ENCODE measurements around the gene DYNLRB2.

The DYNLRB2 gene

DNA sequence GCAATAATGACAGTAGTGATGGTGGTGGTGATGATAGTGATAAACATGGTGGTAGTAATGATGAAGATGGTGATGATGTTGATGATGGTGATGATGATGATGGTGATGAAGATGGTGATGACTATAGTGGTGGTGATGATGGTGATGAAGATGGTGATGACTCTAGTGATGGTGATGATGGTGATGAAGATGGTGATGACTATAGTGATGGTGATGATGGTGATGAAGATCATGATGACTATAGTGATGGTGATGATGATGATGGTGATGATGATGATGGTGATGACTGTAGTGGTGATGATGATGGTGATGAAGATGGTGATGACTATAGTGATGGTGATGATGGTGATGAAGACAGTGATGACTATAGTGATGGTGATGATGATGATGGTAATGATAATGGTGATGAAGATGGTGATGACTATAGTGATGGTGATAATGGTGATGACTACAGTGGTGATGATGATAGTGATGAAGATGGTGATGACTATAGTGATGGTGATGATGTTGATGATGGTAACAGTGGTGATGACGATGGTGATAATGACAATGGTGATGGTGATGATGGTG lies 35.6 kb downstream of the DYNLRB2 start:
- H3K27ac Mint-ChIP-seq: no peak overlapping the region
- DNase-seq (no peak), ATAC-seq (no peak)
- no peaks in the 10 kb centered on the region for H3K27me3 Mint-ChIP-seq
- peaks cover 5 to 7% of the 10 kb centered on the region in 2 donors for H3K9me3 Mint-ChIP-seq
- H3K4me3 Mint-ChIP-seq: no peak overlapping the region
- H3K4me1 Mint-ChIP-seq: peaks cover 27% of the 10 kb centered on the region

DNA sequence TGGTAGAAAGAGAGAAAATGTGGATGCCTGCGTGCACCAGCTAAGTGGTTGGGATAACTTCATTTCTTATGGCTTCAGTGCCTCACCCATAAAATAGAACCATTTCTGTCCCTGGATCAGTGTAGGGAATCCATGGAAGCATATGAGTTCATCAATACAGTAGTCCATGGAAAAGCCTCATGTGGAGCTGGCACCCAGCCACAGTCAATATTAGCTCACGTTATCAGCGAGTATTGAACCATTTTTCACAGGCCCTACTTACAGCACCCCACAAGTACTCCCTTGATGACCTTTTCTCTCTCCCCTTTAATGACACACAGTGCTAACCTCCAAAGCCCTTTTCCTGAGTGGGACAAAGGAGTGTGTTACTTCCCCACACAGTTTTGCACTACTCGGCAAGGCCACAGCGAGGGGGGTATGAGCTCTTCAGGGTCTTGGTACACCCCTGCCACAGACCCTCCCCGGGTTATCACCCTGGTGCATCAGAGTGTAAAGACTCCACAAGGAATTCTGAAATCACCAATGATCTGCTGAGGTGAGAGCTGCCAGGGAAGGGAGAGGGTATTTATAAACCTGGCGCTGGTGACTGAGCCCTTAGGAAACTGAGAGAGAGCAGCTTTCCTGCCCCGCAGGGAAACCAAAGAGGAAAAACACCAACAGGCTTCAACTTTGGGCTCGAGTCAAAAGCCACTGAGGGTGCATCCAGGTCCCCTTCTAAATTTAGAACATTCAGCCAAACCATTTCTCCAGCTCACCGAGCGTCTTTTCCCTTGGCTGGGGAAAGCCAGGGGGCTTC lies 36.9 kb downstream of the DYNLRB2 start:
- Mint-ChIP-seq H3K27ac (no peak overlapping the region), H3K9me3 (peaks cover 0 to 4% of the 10 kb centered on the region in 2 donors), H3K27me3 (no peaks in the 10 kb centered on the region), H3K4me1 (peaks cover 30% of the 10 kb centered on the region), H3K4me3 (no peak overlapping the region)
- DNase-seq (no peak), ATAC-seq (no peak)

DNA sequence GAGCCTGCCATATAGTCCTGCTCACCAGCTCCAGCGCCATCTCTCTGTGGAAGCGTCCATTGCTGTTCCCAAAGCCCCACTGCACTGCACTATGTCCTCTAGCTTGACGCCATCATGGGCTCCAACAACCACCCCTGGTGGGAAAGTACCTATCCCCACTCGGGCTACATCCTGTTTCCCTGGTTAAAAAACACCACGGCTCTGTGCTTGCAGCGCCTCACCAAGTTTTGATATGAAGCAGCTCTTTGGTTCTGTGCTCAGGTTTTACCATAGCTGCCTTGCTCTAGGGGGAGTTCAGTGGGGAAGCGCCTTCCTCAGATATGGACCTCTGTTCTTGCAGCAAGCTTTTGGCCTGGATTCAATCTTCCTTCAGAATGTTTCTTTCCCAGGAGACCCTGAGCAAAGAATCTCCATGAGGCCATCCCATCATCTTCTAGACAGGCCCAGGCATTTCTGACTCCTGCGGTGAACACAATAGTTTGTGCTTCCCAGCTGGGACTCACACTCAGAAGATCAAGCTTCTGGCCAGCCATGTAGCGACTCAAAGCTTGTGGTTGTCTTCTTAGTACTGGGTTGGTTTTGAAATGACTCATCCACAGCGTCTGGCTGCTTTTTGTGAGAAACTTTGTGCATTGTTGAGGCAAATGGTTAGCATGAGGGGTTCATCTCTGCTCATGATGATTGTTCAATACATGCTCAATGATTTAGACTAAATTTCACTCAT lies 39.5 kb downstream of the DYNLRB2 start:
- ATAC-seq: peak; percentile 92
- H3K27me3 Mint-ChIP-seq: no peaks in the 10 kb centered on the region
- DNase-seq: peak; percentile 82 to 88
- peak overlapping the region; percentile 98 for H3K27ac Mint-ChIP-seq
- H3K9me3 Mint-ChIP-seq: peaks cover 0 to 8% of the 10 kb centered on the region in 2 donors
- peak overlapping the region; percentile 76 to 85 for H3K4me3 Mint-ChIP-seq
- H3K4me1 Mint-ChIP-seq: peaks cover 52% of the 10 kb centered on the region

DNA sequence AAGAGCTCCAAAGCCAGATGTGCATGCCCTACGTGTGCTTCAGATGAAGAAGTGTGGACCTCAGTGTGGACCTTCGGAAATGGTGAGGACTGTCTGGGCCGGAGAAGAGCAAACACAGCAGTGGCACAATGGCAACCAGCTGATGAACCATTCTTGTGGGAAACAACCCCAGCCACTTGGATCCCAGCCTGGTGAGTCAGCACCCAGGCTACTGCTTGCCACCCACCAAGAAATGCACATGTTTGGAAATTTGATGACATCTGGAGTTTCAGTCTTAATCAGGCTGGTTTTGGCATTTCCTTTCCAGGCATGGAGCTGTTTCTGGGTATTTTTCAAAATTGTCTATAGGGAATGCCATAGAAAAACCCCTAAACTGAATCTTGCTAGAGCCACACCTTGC lies 42.7 kb downstream of the DYNLRB2 start:
- Mint-ChIP-seq H3K27me3 (no peaks in the 10 kb centered on the region), H3K27ac (no peak overlapping the region), H3K4me1 (peaks cover 66% of the 10 kb centered on the region), H3K9me3 (peaks cover 10 to 13% of the 10 kb centered on the region in 2 donors), H3K4me3 (peak overlapping the region in 1 of 2 donors; percentile 36)
- ATAC-seq: peak; percentile 10
- DNase-seq: peak in 1 of 2 donors; percentile 69

DNA sequence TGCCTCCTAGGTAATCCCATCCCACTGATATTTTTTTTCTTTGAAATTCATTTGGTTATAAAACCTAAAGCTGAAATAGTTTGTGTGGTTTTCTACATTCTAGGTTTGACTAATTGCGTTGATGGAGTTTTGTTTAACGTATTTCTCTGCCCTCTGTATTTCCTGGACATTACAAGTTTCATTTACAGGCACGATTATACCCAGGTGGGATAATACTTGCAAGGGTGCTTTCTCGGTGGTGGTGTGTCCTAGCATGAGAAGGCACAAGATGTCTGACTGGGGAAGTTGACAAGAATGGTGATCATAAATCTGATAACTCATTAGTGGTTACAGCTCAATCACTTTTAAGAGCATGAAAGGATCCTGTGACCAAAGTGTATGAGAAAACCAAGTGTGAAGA lies 45.0 kb downstream of the DYNLRB2 start:
- peaks cover 9 to 10% of the 10 kb centered on the region in 2 donors for H3K9me3 Mint-ChIP-seq
- no peaks in the 10 kb centered on the region for H3K27me3 Mint-ChIP-seq
- H3K4me1 Mint-ChIP-seq: peaks cover 56% of the 10 kb centered on the region
- DNase-seq (peak in 1 of 2 donors; percentile 59), ATAC-seq (peak; percentile 89)
- peak overlapping the region in 1 of 2 donors; percentile 67 for H3K27ac Mint-ChIP-seq
- H3K4me3 Mint-ChIP-seq: peak overlapping the region in 1 of 2 donors; percentile 37

DNA sequence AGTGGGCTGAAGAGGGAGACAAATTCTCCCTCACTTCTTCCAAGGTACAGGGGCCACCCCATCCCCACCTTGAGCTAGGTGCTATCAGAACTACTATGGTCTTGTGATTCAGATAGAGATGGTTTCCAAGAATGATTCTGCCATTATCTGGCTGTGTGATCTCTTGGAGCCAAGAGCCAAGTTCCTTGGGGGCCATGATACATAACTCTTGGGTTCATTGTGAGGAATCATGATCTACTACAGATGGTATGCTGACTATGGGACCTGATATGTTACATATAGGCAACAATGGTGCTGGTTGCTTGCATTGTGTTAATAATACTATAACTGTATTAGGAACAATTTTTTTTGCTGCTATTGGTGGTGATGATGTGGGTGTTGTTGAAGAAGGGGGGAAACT lies 45.7 kb downstream of the DYNLRB2 start:
- Mint-ChIP-seq H3K27me3 (no peaks in the 10 kb centered on the region), H3K9me3 (peaks cover 9 to 10% of the 10 kb centered on the region in 2 donors), H3K4me3 (no peak overlapping the region), H3K4me1 (peaks cover 56% of the 10 kb centered on the region), H3K27ac (no peak overlapping the region)
- ATAC-seq (no peak), DNase-seq (no peak)

DNA sequence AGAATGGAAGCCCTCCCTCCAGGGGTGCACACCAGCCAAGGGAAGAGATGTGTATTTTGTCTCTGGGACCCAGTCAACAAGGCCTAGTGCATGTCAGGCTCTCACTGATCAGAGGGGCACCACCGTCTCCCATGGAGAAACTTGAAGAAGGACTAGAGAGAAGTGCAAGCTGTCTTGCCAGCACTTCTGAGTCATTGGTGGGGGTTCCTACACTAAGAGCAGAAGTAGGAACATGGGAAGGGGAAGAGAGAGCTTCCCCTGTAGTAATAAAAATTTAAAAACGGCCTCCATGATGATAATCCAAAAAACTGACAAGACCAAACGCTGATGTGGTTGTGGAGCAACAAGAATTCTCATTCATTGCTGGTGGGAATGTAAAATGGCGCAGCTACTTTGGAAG lies 46.3 kb downstream of the DYNLRB2 start:
- Mint-ChIP-seq H3K27ac (no peak overlapping the region), H3K9me3 (peaks cover 9 to 10% of the 10 kb centered on the region in 2 donors), H3K4me1 (peaks cover 58% of the 10 kb centered on the region), H3K27me3 (no peaks in the 10 kb centered on the region), H3K4me3 (no peak overlapping the region)
- DNase-seq (no peak), ATAC-seq (no peak)

DNA sequence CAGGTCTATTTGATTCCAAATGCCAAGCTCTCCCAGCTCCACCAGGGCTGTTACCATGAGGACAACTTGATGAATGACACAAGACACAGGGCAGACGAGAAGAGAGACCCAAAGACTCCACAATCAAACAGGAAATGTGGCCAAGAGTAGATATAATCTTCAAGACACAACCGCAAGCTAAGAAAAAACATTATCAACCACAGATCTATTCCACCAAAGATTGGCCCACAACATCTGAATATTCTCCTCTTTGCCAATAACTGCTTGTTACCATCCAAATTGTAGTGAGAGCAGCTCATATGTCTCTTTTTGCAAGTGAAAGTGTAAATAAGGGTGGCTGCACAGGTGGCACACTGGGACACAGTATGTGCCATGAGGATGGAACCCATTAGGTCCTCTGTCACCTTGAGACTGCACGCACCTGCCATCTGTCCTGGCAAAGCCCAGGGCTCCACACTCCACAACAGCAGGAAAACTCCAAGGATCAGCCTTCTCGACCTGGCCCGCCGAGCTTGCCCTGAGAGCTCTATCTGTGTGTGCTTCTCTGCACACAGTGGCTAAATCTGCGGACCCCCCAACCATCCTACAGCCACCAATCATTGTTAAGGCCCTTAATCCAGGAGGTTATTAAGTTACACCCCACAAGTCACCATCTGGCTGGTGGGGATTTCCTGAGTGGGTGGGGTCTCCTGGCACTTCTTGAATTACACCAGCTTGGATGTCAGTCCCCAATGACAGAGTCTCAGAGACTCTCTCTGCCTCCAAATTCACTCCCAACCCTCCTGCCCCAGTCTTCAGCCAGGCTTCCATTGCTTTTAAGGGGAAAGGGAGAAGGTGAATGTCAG lies 50.5 kb downstream of the DYNLRB2 start:
- H3K9me3 Mint-ChIP-seq: peaks cover 14 to 24% of the 10 kb centered on the region in 2 donors
- DNase-seq (peak; percentile 35 to 37), ATAC-seq (peak; percentile 92)
- H3K4me1 Mint-ChIP-seq: peaks cover 33% of the 10 kb centered on the region
- H3K27me3 Mint-ChIP-seq: peaks cover 7% of the 10 kb centered on the region
- peak overlapping the region; percentile 37 to 58 for H3K4me3 Mint-ChIP-seq
- peak overlapping the region; percentile 42 to 65 for H3K27ac Mint-ChIP-seq

DNA sequence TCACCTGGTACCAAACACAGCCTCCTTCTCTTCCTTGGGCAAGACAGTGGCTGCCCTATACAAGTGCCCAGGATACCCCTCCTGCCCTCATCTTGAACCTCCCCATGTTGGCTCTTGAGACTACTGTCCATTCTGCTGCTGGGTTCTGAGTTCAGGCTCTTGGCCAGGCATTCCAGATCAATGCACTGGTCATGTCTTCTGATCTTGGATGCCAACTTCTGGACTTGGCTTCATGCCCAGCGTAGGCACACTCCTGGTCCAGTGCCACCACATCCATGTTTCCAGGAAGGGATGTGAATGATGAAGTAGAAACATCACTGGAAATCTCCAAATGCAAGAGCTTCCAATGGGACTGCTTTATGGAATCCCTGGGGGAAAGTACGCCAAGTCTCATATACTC lies 51.5 kb downstream of the DYNLRB2 start:
- peaks cover 18 to 23% of the 10 kb centered on the region in 2 donors for H3K9me3 Mint-ChIP-seq
- DNase-seq: no peak
- H3K4me1 Mint-ChIP-seq: peaks cover 24% of the 10 kb centered on the region
- no peak for ATAC-seq
- H3K27ac Mint-ChIP-seq: no peak overlapping the region
- H3K27me3 Mint-ChIP-seq: peaks cover 7% of the 10 kb centered on the region
- H3K4me3 Mint-ChIP-seq: no peak overlapping the region

DNA sequence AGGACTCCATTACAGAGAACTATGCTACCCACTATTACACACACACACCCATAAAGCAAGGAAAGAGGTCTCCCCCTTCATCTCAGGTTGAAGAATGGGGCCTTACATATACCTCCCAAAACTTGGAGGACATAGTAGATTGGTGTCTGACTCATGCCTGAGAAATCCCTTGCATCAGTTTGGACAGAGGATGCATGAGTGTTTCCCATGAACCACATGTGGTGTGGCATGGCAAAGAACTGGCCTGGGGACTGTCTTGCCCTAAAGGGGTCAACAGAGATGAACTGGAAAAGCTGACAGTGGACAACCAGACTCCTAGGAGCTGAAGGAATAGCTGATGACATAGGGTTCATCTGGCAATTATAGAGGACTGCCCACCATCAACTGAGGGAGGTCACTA lies 54.0 kb downstream of the DYNLRB2 start:
- DNase-seq: no peak
- ATAC-seq: no peak
- peaks cover 18 to 23% of the 10 kb centered on the region in 2 donors for H3K9me3 Mint-ChIP-seq

DNA sequence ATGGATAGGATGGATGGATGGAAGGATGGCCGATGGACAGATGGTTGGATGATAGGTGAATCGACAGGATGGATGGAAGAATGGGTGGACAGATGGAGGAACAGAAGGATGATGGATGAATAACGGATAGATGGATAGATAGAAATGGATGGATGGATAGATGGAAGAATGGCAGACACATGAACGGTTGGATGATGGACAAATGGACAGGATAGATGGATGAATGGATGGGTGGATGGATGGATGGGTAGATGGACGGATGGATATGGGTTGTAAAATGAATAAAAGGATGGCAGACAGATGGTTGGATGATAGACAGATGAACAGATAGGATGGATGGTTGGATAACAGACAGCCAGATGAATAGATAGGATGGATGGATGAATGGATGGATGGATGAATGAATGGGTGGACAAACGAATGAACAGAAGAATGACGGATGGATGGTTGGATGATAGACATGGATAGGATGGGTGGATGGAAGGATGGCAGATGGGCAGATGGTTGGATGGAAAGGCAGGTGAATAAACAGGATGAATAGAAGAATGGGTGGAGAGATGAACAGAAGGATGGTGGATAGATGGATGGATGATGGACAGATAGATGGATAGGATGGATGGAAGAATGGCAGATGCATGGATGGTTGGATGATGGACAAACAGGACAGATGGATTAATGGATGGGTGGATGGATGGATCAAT lies 55.9 kb downstream of the DYNLRB2 start:
- peaks cover 17% of the 10 kb centered on the region for H3K4me1 Mint-ChIP-seq
- DNase-seq: no peak
- no peak for ATAC-seq
- H3K27me3 Mint-ChIP-seq: peaks cover 7% of the 10 kb centered on the region
- no peak overlapping the region for H3K27ac Mint-ChIP-seq
- no peak overlapping the region for H3K4me3 Mint-ChIP-seq
- peaks cover 18 to 23% of the 10 kb centered on the region in 2 donors for H3K9me3 Mint-ChIP-seq

More for the DNA sequence above, 54.0 kb downstream of the DYNLRB2 start:
- Mint-ChIP-seq H3K27me3 (peaks cover 7% of the 10 kb centered on the region), H3K27ac (no peak overlapping the region), H3K4me3 (no peak overlapping the region), H3K4me1 (peaks cover 24% of the 10 kb centered on the region)

DNA sequence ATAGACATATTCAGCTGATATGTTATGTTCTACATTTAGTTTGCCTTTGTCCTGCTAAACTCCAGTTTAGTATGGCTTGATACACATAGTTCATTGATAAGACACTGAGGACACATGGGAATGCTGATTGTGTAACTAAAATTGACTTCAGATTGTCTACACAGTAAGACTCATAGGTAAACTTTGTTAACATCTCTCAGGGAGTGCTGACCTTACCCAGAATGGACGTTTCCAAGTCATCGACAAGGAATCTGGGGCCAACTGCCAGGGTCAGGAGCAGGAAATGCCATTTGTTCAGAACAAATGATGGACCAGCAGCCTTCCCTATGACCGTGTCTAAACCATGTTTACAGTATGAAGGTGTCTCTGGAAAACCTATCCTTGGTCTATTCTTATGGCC lies 58.7 kb downstream of the DYNLRB2 start:
- Mint-ChIP-seq H3K27ac (no peak overlapping the region), H3K9me3 (peaks cover 13 to 16% of the 10 kb centered on the region in 2 donors)
- no peak for DNase-seq

More for the DNA sequence above, 58.7 kb downstream of the DYNLRB2 start:
- Mint-ChIP-seq H3K4me1 (peaks cover 10% of the 10 kb centered on the region), H3K4me3 (no peak overlapping the region), H3K27me3 (peaks cover 1% of the 10 kb centered on the region)
- no peak for ATAC-seq

Measured in stimulated activated naive CD8-positive, alpha-beta T cell treated with anti-CD3 and anti-CD28 coated beads, Interleukin-15, amount 100 ng/mL, for 72 hours (primary cell).